ENCODE measurements around the gene NFE2L1. TPM values are rescaled to one million over a fixed set of nuclear protein-coding genes. Genes with fewer than 3 reads are reported as not detected.
A peak's percentile ranks its signal among the peaks of the same experiment; 100 is the strongest.

The NFE2L1 gene
- polyA plus RNA-seq, 1 of the 3 experiments (the other 2 are of a cell fraction): 159 TPM

DNA sequence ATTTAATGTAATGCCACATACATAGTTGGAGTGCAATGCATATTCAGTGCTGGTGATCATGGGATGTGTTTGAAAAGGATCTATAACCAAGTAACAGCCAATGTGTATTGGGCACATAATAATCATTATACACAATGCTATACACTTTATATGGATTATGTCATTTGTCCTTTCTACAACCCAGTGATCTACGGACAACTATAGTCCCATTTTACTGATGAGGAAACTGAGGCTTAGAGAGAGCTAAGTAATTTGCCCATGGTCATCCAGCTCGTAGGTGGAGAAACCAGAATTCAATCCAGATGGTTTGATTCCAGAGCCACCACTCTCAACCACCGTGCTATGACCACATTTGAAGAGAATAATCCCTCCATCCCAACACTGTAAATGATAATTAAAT lies 38.0 kb upstream of the NFE2L1 start:
- TF ChIP-seq CTCF (IDR thresholded peaks at IDR 0.05) (no peak), ELF1 (IDR thresholded peaks at IDR 0.05) (no peak), NRF1 (IDR thresholded peaks at IDR 0.05; ENCODE audit: low read depth, low read length) (no peak), EZH2phosphoT487 (IDR thresholded peaks at IDR 0.05; ENCODE audit: borderline replicate concordance, low read depth) (no peak), CHD2 (IDR thresholded peaks at IDR 0.05; ENCODE audit: low read length, partially characterized antibody) (peak; percentile 9), PBX3 (IDR thresholded peaks at IDR 0.05) (no peak), RXRA (IDR thresholded peaks at IDR 0.05; ENCODE audit: borderline replicate concordance, low read depth) (no peak), RCOR1 (IDR thresholded peaks at IDR 0.05; ENCODE audit: low read length) (peak; percentile 60; the same call in 1 of the 2 replicates)
- CTCF ChIA-PET: interaction anchor here (0.6 to 31.3 kb wide), 5 partner anchors 8 to 1654 kb away, joined by 3 to 1752 read pairs (median 496); partner anchors contain the start of genes CDK5RAP3, NFE2L1, PNPO and PRR15L
- 81% methylated on average over 3 of the region's 3 CpGs for WGBS (ENCODE audit: low lambda C conversion rate)
- no peaks in the 10 kb centered on the region for H3K79me2 ChIP-seq (ENCODE audit: insufficient read depth)
- H3K36me3 ChIP-seq (replicated peaks in 1 of 2; ENCODE audit: control insufficient read depth in 1 of 2, insufficient read depth in 2 of 2, low read length in 1 of 2): no peaks in the 10 kb centered on the region
- peak overlapping the region in 1 of 2 experiments; percentile 100; a peak in 2 of 4 replicates for H3K27ac ChIP-seq (ENCODE audit: low read depth in 2 of 2, low read length in 1 of 2)
- H2AFZ ChIP-seq (ENCODE audit: low read depth): no peak overlapping the region
- H3K27me3 ChIP-seq (ENCODE audit: insufficient read depth): no peaks in the 10 kb centered on the region
- POLR2A ChIA-PET: interaction anchor here (10.5 kb wide), 1 partner anchor 29 kb away, joined by 189 read pairs; no protein-coding TSS in a partner anchor
- no peaks in the 10 kb centered on the region for H3K9me2 ChIP-seq
- no peak overlapping the region for H3K4me2 ChIP-seq
- no peak for DNase-seq
- no peak overlapping the region for H3K4me3 ChIP-seq (ENCODE audit: low read depth in 2 of 2, low read length in 1 of 2)
- H3K4me1 ChIP-seq (ENCODE audit: control insufficient read depth in 1 of 2, insufficient read depth in 2 of 2, low read depth in 1 of 2, low read length in 1 of 2): peaks cover 20 to 48% of the 10 kb centered on the region in 2 experiments
- no peak overlapping the region for H3K9ac ChIP-seq
- peaks cover 7% of the 10 kb centered on the region for H3F3A ChIP-seq (replicated peaks; ENCODE audit: insufficient read depth)
- no peaks in the 10 kb centered on the region for H4K20me1 ChIP-seq (ENCODE audit: insufficient read depth)
- H3K9me3 ChIP-seq: no peaks in the 10 kb centered on the region

DNA sequence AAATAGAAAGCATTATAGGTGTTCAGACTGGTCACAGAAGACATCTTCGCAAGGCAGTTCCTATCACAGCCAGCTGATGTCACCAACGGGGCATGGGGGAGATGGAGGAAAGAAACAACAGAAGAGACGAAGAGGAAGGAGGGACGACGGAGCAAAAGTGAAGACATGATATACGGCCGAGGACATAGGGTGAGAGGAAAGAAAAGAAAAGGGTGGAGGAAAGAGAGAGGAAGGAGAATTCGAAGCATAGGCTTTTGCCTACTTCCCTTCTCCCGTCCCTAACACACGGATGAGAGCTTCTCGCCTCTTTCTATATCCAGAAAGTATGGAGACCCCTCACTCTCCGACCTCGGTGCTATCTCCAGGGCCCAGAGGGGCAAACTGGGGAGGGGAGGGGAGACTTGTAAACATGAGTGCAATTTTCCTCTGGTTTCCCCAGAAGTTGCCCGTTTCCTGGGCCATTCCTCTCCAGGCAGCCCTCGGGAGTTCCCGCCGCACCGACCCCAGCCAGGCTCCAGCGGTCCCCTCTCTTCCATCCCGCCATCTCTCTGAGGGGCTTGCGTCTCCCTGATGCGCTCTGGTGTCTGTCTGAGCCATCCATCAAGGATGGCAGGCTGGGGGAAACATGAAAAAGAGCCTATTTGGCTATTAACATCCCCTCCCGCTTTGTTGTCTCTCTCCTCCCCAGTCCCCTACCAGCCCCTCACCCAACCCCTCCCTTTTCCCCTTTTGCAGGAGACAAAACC lies 36.6 kb upstream of the NFE2L1 start:
- WGBS (ENCODE audit: low lambda C conversion rate): 37% methylated on average over 23 of the region's 23 CpGs
- ChIA-PET CTCF (interaction anchor here (0.8 to 31.3 kb wide), 7 partner anchors 10 to 256 kb away, joined by 3 to 1752 read pairs (median 5); partner anchors contain the start of genes CDK5RAP3, NFE2L1, PNPO and PRR15L), POLR2A (interaction anchor here (0.6 to 10.5 kb wide), 13 partner anchors 9 to 89 kb away, joined by 3 to 223 read pairs (median 6); partner anchors contain the start of gene CDK5RAP3)
- TF ChIP-seq CTCF (IDR thresholded peaks at IDR 0.05) (peak; percentile 57), RAD21 (IDR thresholded peaks at IDR 0.05; ENCODE audit: low read length) (peak; percentile 68), SMC3 (IDR thresholded peaks at IDR 0.05; ENCODE audit: low read depth, low read length) (peak; percentile 49; the same call in 1 of the 2 replicates), MXI1 (IDR thresholded peaks at IDR 0.05; ENCODE audit: low read depth, low read length) (no peak), TEAD4 (IDR thresholded peaks at IDR 0.05; ENCODE audit: borderline replicate concordance, insufficient read depth) (no peak), JUND (IDR thresholded peaks at IDR 0.05) (no peak), CHD2 (IDR thresholded peaks at IDR 0.05; ENCODE audit: low read length, partially characterized antibody) (peak; percentile 35), RXRA (IDR thresholded peaks at IDR 0.05; ENCODE audit: borderline replicate concordance, low read depth) (no peak), PBX3 (IDR thresholded peaks at IDR 0.05) (no peak; the same call in 1 of the 2 replicates), RCOR1 (IDR thresholded peaks at IDR 0.05; ENCODE audit: low read length) (peak; percentile 28; the same call in 1 of the 2 replicates), POLR2AphosphoS5 (IDR thresholded peaks at IDR 0.05; ENCODE audit: low read depth, low read length) (no peak)
- TF ChIP-seq, protein P1, sequence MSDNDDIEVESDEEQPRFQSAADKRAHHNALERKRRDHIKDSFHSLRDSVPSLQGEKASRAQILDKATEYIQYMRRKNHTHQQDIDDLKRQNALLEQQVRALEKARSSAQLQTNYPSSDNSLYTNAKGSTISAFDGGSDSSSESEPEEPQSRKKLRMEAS (IDR thresholded peaks at IDR 0.05; ENCODE audit: low read depth): no peak
- Histone ChIP-seq H4K20me1 (ENCODE audit: insufficient read depth) (no peaks in the 10 kb centered on the region), H3K9ac (peak overlapping the region; percentile 24; the same call in 1 of the 2 replicates), H3K9me2 (no peaks in the 10 kb centered on the region), H3K9me3 (no peaks in the 10 kb centered on the region), H3K4me3 (ENCODE audit: low read depth in 2 of 2, low read length in 1 of 2) (peak overlapping the region; percentile 42 to 51), H3K79me2 (ENCODE audit: insufficient read depth) (no peaks in the 10 kb centered on the region), H2AFZ (ENCODE audit: low read depth) (peak overlapping the region; percentile 60), H3K4me2 (peak overlapping the region; percentile 82), H3K36me3 (replicated peaks in 1 of 2; ENCODE audit: control insufficient read depth in 1 of 2, insufficient read depth in 2 of 2, low read length in 1 of 2) (no peaks in the 10 kb centered on the region), H3K4me1 (ENCODE audit: control insufficient read depth in 1 of 2, insufficient read depth in 2 of 2, low read depth in 1 of 2, low read length in 1 of 2) (peaks cover 15 to 54% of the 10 kb centered on the region in 2 experiments), H3K27me3 (ENCODE audit: insufficient read depth) (no peaks in the 10 kb centered on the region), H3F3A (replicated peaks; ENCODE audit: insufficient read depth) (peaks cover 6% of the 10 kb centered on the region), H3K27ac (ENCODE audit: low read depth in 2 of 2, low read length in 1 of 2) (peak overlapping the region in 1 of 2 experiments; percentile 100; a peak in 3 of 4 replicates)
- peak; percentile 59 for DNase-seq

Data from SK-N-SH (cell line).